Right lobe of liver (tissue), 6 donors: ENCODE measurements around the gene LIN28B. TPM values are rescaled to one million over a fixed set of nuclear protein-coding genes. Genes with fewer than 3 reads are reported as not detected.
"Not testable (repeated sequence)": the region's sequence is repeated elsewhere in the genome, so short reads cannot be mapped to it uniquely, and the experiment has no call there.

Source experiments
- ATAC-seq, 4 donors: fragments of 200-7000 bp; cut with Tn5 transposase; one replicate each; pipeline ENCODE4 v1.9.1; 2020; ENCODE audit warnings: mild to moderate bottlenecking in 4 of 4, moderate library complexity in 4 of 4
- DNase-seq, 3 donors: peaks; one replicate each; pipeline ENCODE4 v3.0.0-alpha.2; 2020
- H3K27ac ChIP-seq, 3 donors: fragments of 200-600 bp; one replicate each; pipeline ENCODE4 v1.8.0; 2022
- H3K27me3 ChIP-seq, 2 donors: fragments of 200-600 bp; one replicate each; pipeline ENCODE4 v1.8.0; 2022
- H3K36me3 ChIP-seq, 4 donors: fragments of 200-600 bp; sonication (generic) in 1 of 4; one replicate each; pipeline versions ENCODE4 v1.5.1 to v1.8.0; 2017 to 2022; ENCODE audit warnings: control low read depth in 1 of 4
- H3K4me1 ChIP-seq, 4 donors: fragments of 200-600 bp; sonication (generic) in 1 of 4; one replicate each; pipeline versions ENCODE4 v1.5.1 to v1.8.0; 2017 to 2022; ENCODE audit warnings: control low read depth in 1 of 4
- H3K4me3 ChIP-seq, 3 donors: fragments of 200-600 bp; one replicate each; pipeline ENCODE4 v1.8.0; 2022
- H3K9me3 ChIP-seq, 4 donors: fragments of 200-600 bp; sonication (generic) in 1 of 4; one replicate each; pipeline versions ENCODE4 v1.5.1 to v1.8.0; 2017 to 2022; ENCODE audit warnings: control low read depth in 1 of 4
- POLR2A ChIP-seq: fragments of 450-650 bp; IDR thresholded peaks from one replicate; pipeline ENCODE4 v1.6.1; 2017; ENCODE audit warnings: antibody characterized with exemption, mild to moderate bottlenecking
- WGBS: methylation state at CpG from one replicate; pipeline ENCODE4 v1.1.6; 2018; ENCODE audit warnings: low coverage, low lambda C conversion rate; ENCODE audit not compliant: insufficient coverage; ENCODE audit errors: missing lambda C conversion rate; 5-methylcytosine and 5-hydroxymethylcytosine counted together
- intact Hi-C, 2 donors: fragments of 100-400 bp; cut with DNase I; formaldehyde crosslinking; loops; one replicate each; pipeline versions ENCODE4 v1.11.2 to v1.14.1; 2022
- total RNA-seq, 6 experiments: library from RNA; depleted of rRNA in 2 of 6; stranded (reverse); fragments of >200 nt in 2 of 6; fragmentation: NEBNext Ultra II Directional in 3 of 6; extraction: Animal tissue kit (Norgen Biotek cat#: 25700) in 3 of 6; gene quantifications; one replicate each; pipeline versions ENCODE4 v1.1.0 to v1.2.4, GENCODE V29; 2016 to 2023
- TF ChIP-seq, protein P1 (sequence below), 4 donors: fragments of 200-600 bp in 3 of 4; fragments of 450-650 bp in 1 of 4; IDR thresholded peaks; one replicate each; pipeline versions ENCODE4 v1.5.1 to v1.8.0; 2016 to 2022; ENCODE audit warnings: antibody characterized with exemption in 4 of 4, mild to moderate bottlenecking in 2 of 4
- donor health status: DM: no; HTN: yes; CAD: no.
- donor health status: DM: no; HTN: no; CAD: no.
- donor health status: DM: no; HTN: no; CAD: no.
- donor health status: DM: no; HTN: yes; CAD: no.
- donor health status: DM: no; HTN: yes; CAD: no.

Gene LIN28B
- total RNA-seq, 6 experiments from 2014 or later, result not detected

DNA sequence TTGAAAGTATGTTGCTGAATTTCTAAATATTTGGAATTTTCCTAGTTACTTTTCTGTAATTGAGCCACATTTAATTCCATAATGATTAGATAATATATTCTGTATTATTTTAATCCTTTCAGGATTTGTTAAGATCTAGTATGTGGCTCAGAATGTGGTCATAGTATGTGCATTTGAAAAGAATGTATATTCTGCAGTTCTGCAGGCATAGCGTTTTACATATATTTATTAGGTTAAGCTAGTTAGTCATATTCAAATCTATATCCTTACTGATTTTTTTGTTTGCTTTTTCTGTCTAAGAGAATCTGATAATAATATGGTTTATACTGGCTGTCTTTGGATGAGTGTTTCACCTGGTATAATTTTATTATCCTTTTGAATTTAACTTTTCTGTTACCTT, 33.2 kb downstream of the LIN28B start:
- H3K36me3 ChIP-seq, result no peaks in the 10 kb centered on the region
- DNase-seq (no peak), ATAC-seq (no peak)
- intact Hi-C loops, result no loop called here
- H3K4me1 ChIP-seq, result no peaks in the 10 kb centered on the region
- TF ChIP-seq, protein P1, sequence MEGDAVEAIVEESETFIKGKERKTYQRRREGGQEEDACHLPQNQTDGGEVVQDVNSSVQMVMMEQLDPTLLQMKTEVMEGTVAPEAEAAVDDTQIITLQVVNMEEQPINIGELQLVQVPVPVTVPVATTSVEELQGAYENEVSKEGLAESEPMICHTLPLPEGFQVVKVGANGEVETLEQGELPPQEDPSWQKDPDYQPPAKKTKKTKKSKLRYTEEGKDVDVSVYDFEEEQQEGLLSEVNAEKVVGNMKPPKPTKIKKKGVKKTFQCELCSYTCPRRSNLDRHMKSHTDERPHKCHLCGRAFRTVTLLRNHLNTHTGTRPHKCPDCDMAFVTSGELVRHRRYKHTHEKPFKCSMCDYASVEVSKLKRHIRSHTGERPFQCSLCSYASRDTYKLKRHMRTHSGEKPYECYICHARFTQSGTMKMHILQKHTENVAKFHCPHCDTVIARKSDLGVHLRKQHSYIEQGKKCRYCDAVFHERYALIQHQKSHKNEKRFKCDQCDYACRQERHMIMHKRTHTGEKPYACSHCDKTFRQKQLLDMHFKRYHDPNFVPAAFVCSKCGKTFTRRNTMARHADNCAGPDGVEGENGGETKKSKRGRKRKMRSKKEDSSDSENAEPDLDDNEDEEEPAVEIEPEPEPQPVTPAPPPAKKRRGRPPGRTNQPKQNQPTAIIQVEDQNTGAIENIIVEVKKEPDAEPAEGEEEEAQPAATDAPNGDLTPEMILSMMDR (IDR thresholded peaks at IDR 0.05), result no peak
- no peak for TF ChIP-seq POLR2A
- WGBS, result 79% methylated on average over 1 of the region's 1 CpG
- no peaks in the 10 kb centered on the region for H3K9me3 ChIP-seq
- no peaks in the 10 kb centered on the region for H3K27me3 ChIP-seq
- no peak overlapping the region for H3K27ac ChIP-seq
- no peak overlapping the region for H3K4me3 ChIP-seq

GRCh38 chr6:104991062-104991461, 34.2 kb downstream of the LIN28B start:
- H3K4me1 ChIP-seq, H3K9me3 ChIP-seq, intact Hi-C loops, H3K4me3 ChIP-seq, DNase-seq, ATAC-seq, H3K27ac ChIP-seq, H3K27me3 ChIP-seq, H3K36me3 ChIP-seq: not testable (repeated sequence)
- no CpG with 5 or more reads among the region's 37 CpGs for WGBS

DNA sequence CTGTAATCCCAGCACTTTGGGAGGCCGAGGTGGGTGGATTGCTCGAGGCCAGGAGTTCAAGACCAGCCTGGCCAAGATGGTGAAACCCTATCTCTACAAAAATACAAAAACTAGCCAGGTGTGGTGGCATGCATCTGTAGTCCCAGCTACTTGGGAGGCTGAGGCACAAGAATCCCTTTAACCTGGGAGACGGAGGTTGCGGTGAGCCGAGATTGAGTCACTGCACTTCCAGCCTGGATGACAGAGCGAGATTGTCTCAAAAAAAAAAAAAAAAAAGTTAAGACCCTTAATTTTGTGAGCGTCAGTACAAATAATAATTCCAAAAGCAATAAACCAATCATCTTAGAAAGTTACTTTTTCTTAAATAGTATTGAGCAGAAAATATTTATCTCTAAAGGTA, 36.7 kb downstream of the LIN28B start:
- H3K4me3 ChIP-seq, intact Hi-C loops, H3K27ac ChIP-seq, H3K9me3 ChIP-seq, ATAC-seq, H3K27me3 ChIP-seq, H3K4me1 ChIP-seq, H3K36me3 ChIP-seq, DNase-seq: not testable (repeated sequence)
- WGBS, result 65% methylated on average over 5 of the region's 7 CpGs

- Histone ChIP-seq H3K27me3 (no peaks in the 10 kb centered on the region), H3K36me3 (no peaks in the 10 kb centered on the region), H3K4me1 (no peaks in the 10 kb centered on the region), H3K27ac (no peak overlapping the region), H3K9me3 (no peaks in the 10 kb centered on the region), H3K4me3 (no peak overlapping the region)
- intact Hi-C loops, result no loop called here
- peak in 2 of 4 donors; percentile 13 to 53 for ATAC-seq
- DNase-seq, result no peak
- TF ChIP-seq POLR2A, result no peak
- TF ChIP-seq, protein P1 (IDR thresholded peaks at IDR 0.05), result peak in 1 of 4 donors; percentile 11
- WGBS, result 71% methylated on average over 2 of the region's 2 CpGs
Observed at GRCh38 chr6:104995989-104996617, 39.2 kb downstream of the LIN28B start.

DNA sequence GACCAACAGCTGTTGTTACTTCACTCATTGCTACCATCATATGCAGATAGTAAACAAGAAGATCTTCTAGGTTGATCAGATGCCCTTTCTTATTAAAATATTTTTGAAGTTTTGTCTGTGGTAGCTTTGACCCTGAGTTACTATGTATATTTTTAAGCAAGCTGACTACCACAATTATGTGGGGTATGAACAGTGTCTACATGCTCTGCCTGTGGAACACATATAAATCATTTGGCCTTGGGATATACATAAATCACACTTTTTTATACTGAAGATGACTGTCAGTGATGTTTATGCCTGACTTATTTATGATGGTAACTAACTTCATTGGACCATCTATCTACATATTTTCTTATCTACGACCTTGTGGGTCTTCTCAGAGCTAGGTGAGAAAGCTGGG, 44.2 kb downstream of the LIN28B start:
- Histone ChIP-seq H3K36me3 (no peaks in the 10 kb centered on the region), H3K4me1 (no peaks in the 10 kb centered on the region), H3K27ac (no peak overlapping the region), H3K4me3 (no peak overlapping the region), H3K27me3 (no peaks in the 10 kb centered on the region), H3K9me3 (no peaks in the 10 kb centered on the region)
- no peak for ATAC-seq
- DNase-seq, result no peak
- intact Hi-C loops, result no loop called here
- 15% methylated on average over 1 of the region's 1 CpG for whole genome bisulfite sequencing
- TF ChIP-seq, protein P1 (IDR thresholded peaks at IDR 0.05), result no peak
- no peak for TF ChIP-seq POLR2A
